SW 1271 (cell line): ENCODE results near the gene C13orf42.

Experiments
- DNase-seq, 2 experiments: peaks; one replicate each; lab custom pipeline; 2025; lab: John Stamatoyannopoulos, UW

C13orf42 gene

DNA sequence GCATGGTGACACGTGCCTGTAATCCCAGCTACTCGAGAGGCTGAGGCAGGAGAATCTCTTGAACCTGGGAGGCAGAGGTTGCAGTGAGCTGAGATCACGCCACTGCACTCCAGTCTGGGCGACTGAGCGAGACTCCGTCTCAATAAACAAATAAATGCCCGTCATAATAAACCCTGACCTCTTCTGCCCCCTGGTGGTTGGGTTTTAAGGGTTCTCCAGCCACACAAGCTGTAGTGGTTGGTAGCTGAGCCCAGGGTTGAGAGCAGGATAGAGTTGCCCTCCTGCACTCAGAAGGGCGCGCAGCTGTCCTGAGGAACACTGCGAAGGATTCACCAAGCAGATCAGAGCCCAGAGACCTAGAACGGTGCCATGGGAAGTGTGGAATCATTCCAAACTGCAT lies 9.8 kb upstream of the C13orf42 start:
- peak in 1 of 2 experiments; percentile 12 for DNase-seq

DNA sequence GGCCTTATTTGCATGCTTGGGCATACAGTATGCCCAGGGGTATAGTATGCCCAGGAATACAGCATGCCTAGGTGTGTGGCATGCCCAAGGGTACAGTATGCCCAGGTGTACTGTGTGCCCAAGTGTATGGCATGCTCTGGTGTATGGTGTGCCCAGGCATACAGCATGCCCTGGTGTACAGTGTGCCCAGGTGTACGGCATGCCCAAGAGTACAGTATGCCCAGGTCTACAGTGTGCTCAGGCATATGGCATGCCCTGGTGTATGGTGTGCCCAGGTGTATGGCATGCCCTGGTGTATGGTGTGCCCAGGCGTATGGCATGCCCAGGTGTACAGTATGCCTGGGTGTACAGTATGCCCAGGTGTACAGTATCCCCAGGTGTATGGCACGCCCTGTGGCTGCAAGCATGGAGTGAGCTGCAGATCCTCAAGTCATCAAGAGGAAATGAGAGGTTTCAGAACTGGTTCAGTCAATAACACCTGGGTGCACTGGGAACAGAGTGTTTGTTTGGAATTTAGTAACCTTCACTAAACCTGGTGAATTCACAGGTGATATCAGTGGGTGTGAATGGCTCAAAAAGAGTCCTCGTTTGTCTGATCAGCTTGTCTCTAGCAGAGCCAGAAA lies 7.8 kb upstream of the C13orf42 start:
- no peak for DNase-seq

DNA sequence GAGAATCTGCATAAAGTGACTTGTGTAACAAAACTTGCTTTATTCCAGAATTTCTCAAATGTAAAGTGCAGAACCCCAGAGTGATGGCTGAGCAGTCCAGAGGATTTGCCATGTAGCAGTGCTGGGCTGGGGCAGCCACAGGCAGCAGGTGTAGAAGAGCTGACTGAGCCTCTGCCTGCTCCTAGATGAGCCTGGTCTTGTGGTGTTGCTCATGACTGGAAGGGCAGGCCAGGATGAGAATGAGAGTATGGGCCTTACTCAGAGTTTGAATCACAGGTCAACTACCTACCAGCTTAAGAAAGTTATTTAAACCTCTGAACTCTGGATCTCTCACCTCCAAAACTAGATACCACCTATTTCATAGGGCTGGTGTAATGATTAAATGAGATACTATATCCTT lies 2.9 kb upstream of the C13orf42 start:
- no peak for DNase-seq

DNA sequence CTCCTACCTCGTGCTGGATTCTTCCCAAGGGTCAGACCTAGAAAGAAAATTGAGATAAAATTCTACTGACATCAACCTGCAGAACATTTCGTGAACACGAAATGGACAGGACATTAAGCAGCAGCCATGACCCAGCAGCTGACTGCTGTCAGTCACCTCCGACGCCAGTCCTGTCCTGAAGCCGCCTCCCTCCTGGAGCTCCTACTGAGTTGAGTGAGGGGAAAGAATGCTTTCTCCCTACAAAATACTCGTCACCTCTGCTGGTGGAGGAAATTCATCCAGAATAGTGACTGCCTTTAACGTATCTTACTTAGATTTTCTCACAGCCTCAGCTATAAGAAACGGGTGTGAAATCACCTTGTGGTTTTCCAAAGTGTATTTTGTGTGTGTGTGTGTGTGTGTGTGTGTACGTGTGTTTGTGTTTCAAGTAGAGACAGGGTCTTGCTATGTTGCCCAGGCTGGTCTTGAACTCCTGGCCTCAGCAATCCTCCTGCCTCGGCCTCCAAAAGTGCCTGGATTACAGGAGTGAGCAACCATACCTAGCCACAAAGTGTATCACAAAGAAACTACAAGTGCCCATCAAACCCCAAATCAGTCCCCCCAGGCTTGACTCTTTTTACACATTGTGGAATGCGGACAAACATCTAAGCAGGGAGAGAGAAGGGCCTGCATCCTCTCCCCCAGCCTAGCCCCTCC lies 2.3 kb upstream of the C13orf42 start:
- DNase-seq = no peak

DNA sequence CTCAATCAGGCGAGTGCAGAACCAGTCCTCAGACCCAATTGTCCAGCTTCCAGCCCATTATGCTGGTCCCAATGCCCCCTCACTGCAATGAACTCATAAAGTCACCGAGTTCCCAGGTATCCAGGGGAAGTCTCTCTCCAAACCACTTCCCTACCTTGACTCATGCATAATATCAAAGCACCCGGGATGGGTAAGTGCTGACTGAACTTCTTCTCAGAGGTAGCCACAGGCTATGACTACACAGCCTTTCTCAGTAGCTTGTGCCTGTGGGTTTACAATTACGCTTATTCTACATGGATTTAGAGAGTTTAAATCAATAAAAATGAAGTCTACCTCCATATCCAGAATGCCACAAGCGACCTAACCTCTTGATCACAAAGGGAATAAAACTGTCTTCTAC lies 1.7 kb upstream of the C13orf42 start:
- DNase-seq = no peak

DNA sequence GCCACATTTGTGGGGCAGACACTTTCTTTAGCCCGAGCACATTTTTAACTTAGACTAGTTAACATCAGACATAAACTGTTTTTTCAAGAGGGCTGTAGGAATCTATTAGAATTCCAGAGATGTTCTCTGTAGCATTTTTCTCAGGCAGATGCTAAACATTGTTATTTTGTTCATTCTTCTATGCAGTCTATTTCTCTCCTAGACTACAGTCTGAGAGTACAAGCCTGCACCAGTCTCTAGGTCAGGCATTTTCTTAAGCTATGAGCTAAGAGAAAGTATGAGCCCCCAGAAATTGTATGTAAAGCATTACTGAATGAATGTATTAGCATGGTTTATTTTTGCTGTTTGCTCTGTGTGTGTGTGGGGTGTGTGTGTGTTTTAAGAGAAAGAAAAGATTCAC lies 923 bp upstream of the C13orf42 start:
- no peak for DNase-seq

DNA sequence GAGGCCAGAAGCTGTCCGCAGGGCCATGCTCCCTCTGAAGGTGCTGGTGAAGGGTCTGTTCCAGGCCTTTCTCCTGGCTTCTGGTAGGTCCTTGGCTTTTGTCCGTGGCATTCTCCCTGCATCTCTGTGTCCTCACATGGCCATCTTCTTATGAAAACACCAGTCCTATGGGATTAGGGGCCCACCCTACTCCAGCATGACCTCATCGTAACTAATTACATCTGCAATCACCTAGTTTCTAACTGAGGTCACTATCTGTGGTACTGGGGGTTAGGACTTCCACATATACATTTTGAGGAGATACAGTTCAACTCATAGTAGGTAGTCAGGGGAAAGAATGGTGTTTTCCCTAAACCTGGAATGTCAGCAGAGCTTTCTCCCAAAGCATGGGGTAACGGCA lies 3.1 kb downstream of the C13orf42 start:
- no peak for DNase-seq

DNA sequence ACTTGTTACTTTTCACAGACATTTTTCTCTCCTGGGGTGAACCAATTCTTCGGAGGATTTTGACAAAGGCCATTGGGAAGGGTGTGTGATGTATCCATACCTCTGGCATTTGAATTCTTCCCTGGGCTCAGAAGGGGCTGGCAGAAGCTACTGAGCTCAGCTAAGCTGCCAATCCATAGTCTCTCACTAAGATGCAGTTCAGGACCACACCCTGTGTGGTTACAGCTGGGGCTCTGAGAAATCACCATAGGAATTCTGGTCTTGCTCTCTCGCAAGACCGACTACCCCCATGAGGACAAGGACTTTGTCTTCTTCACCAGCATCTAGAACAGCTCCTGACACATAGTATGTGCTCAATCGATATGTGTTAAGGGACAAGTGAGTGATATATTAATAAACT lies 6.0 kb downstream of the C13orf42 start:
- no peak for DNase-seq

DNA sequence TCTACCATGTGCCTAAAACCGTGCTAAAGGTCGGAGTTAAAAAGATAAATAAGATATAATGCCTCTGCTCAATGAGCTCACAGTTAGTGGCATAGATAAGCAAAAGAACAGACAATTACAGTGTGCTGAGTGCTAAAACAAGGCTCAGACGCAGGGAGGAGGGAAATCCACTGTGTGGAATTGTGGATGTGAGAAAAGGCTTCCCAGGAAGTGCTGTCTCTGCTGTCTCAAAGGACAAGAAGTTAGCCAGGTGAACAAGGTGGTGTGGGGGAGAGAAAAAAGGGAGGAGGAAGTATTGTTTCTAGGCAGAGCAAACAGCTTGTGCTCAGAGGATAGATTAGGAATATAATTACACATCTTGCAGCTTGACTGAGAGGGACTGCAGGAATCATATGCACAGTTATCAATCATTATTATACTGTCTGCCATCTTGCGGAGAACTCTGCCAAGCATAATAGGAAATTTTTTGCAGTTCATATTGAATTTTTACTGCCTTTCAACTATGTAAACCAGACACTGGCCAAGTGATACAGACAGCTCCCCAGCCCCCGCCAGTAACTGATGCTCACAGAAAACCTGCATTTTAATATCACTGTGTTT lies 9.3 kb downstream of the C13orf42 start:
- DNase-seq = no peak

DNA sequence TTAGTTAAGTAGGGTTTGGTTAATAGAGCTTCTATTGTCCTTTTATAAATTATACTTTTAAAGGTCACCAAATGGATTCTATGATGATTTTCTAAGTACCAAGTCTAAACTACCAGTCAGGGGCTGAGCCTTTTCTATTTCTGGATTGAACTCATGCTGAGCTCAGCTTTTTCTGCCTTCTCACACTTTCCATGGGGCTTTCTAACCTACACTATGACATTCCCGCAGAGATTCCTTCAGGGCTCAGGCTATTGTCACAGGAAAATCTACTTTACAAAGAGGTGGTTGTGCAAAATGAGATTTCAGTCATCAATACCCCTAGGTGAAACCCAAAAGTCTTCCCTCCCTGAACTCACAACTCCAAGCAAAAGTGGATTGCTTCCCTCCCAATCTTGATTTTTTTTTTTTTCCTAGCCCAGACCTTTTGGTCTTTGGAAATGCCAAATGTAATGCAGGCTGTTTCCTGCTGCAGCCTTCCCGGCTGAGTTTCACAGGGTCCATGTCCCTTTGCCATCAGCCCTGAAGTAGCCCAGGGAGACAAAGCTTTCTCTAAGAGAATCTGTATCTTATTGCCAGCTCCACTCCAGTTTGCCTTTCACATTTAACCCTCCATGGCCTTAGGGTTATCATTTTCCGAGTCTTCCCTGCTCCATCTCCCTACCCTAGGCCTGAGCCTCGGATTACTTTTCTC lies 13.6 kb downstream of the C13orf42 start:
- DNase-seq = no peak

DNA sequence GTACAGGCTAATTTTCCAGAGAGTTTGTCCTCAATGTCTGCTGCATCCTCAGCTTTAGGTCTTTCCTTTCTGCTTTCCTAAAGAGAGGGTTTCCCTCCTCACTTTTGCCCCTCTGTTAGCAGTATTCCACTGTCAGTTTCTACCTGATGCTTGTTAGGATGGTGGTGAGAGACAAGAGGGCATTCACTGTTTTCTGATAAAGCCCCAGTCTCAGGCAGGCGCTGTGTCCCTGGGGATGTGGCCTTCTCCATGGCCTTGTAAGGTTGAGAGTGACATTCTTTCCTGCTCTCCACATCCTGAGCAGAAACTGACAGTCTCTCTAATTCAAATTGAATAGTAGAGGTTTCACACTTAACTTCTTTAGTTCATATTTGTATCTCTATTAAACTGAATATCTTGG lies 14.9 kb downstream of the C13orf42 start:
- no peak for DNase-seq

DNA sequence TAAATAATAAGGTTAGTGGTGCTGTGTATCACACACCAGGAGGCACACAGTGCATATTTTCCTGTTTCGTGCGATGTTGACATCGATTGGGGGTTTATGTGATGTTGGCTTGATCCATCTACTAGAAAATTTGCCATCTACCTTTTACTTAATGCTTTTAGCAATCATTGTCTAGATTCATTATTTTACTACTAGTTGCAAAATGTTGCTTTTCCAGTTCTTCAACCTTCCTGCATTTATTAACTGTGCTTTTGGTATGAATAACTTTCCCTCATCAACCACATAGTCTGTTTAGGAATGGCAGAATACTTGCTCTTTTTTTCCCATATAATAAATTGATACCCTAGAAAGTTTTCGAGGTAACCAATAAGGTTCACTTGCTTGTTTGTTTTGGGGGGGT lies 17.5 kb downstream of the C13orf42 start:
- DNase-seq = no peak

DNA sequence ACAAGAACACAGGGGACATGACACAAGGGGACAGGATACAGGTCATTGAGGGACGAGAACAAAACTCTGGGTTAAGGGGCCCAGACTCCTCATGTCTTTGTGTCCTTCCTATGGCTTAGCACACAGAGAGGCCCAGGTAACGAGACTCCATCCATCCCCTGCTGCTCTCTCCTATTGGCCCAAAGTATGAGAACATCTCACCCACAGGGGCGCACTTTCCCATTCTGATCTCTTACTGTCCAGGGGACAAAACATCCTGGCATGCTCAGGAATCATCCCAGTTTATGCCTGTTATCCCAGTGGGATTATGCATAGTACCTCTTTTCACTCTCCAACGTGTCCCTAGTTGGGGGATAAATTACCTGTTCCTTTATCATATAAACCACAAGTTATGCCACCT lies 19.2 kb downstream of the C13orf42 start:
- DNase-seq = no peak

DNA sequence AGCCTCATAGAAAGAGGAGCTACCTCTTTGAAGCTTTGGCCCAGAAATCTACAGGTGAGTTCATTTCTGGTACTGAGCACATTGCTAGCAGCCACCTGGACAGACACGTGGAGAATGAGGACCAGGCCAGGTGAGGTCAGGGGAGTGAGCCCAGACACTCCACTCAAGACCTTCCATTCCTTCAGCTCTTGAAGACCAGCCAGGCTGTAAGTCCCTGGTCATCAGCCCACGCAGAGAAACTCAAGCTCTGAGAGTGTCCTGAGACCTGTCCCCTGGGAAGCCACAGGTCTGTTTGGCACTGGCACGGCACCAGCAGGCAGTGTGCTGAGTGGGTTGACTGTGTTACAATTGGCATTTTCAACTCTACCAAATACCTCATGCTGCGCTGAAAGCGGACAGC lies 27.4 kb downstream of the C13orf42 start:
- no peak for DNase-seq

DNA sequence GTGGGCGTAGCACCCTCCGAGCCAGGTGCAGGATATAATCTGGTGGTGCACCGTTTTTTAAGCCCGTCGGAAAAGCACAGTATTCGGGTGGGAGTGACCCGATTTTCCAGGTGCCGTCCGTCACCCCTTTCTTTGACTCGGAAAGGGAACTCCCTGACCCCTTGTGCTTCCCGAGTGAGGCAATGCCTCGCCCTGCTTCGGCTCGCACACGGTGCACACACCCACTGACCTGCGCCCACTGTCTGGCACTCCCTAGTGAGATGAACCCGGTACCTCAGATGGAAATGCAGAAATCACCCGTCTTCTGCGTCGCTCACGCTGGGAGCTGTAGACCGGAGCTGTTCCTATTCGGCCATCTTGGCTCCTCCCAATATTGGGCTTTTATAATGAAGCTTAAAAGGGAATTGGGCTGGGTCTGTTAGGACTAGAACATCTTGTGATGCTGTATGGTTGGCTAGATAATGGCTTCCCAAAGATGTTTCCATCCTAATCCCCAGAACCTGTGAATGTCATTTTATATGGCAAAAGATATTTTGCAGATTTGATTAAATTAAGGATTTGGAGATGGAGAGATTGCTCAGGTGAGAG lies 30.5 kb downstream of the C13orf42 start:
- DNase-seq = peak in 1 of 2 experiments; percentile 30

DNA sequence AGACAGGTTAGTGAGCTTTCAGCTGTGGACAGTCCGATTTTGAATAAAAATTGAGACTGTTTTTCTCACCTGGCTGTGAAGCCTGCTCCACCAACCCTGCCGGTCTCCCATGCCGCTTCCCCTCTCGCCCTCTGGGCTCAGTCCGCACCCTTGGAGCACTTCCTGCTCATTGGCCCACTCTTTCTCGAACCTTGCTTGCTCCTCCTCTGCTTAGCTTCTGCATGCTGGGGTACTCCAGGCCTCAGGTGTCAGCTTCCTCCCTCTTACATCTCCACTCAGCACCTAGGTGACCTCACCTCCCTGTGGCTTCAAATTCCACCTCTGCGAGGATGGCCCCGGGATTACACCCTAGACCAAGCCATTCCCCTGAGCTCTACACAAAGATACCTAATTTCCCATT lies 39.6 kb downstream of the C13orf42 start:
- no peak for DNase-seq

DNA sequence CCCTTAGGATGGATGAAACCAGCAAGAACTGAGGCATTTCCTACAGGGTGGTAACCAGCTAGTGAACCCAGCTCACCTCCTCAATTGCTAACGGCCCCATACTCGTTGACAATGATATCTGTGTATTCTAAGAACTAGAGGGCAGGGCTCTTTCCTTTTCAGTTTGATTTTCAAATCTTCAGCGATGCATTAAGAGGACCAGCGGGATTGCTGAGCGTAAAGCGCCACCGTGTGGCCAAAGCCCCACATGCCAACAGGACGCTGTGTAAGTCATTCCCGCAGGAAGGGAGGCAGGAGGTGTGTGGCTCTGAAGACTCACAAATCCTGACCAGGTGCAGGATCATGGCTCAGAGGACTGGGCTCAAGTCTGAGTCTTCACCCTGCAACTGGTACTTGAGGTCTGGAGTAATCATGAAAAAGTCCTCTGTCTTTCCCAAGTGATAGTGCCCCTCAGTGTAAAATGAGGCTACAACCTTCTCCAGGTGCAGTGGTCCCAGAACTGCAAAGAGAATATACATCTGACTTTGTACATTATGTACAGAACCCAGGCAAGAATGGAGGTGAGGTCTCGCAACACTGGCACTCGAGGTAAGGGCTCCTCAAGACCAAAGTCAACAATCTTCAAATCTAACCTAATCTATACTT lies 40.9 kb downstream of the C13orf42 start:
- DNase-seq = peak; percentile 23 to 47

DNA sequence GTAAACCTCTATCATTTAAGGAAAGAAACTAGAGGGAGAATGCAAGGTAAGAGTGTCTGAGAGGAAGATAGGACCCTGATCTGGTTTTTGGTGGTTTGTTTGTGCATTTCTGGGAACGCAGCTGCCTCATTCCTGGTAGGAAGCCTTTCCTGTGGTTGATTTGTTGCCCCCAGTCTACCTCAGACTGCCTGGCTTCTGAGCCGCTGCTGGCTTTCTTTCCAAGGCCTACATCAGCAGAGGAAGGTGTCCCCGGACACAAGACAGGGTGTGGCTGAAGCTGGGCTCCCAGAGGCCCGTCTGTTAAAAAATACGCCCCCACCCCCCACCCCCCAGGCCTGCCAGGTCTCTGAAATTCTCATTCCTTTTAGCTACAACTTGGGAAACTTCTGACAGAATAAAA lies 42.6 kb downstream of the C13orf42 start:
- no peak for DNase-seq

DNA sequence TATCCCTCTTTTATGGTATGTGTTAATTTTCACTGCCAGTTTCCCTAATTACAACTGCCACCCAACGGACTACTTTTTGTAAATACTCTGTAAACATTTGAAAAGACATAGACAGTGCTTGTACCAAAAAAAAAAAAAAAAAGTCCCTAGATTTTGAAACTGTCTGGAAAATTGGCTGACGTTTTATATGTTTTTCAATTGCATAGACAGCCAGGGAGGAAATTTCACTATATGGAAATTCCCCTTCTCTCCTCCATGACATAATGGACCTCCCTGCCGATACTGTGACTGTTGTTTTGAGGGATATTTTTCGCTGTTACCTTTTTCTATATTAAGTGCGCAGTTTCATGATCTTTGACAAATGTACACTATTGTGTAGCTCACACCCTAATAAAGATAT lies 43.4 kb downstream of the C13orf42 start:
- no peak for DNase-seq

DNA sequence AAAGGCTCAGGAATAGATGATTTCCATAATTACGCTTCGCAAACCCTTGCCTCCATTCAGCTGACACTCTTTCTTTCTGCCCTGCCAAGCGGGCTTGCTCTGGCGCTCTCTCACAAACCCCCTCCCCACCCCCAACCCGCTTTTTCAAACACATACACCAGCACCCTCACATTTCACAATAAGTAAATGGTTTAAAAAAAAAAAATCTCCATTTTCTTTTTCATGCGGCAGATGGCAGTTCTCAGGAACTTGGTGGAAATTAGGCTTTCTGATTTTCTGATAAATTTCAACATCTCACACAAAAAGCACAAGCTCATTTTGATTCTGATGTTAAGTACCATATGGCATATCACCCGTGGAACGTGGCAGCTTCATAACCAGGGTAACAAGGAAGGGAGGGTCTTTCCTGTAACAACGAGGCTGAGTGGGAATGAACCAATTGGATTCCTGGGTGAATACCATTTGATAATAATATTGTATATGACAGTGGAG lies 43.8 kb downstream of the C13orf42 start:
- DNase-seq = no peak

DNA sequence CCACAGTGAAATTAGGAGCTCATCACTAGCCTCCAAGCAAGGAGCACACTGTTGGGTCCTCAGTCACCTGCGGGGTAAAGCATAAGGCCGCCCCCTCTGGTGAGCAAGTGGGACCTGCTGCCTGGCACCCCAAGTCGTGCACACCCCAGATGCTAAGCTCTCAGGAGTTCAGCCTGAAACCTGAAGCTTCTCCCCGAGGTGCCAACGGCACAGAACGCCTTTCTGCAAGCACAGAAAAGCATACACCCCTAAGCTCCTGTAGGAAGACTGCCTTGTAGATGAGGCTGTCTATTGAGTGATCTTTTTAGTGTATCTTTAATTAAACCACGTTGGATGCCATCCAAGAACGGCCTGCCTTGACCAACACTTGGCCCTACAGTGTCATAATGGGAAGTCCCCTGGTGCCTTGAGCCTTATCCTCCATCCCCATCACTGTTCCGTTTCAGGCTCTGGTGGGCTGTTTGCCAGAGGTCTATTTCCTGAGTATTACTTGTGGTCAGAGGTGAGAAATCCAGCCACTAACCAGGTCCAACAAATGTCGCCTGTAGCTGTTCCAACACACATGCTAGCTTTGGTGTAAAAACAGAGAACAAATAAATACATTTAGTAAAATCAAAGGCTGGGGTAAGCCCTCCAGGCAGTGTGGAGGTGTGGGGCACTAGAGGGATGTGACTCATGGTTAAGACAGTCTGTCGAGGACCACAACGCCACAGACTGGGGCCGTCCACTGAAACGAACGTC lies 44.8 kb downstream of the C13orf42 start:
- DNase-seq = no peak
